Upper lobe of left lung (tissue), 6 donors: ENCODE measurements around the gene SCYL3. TPM values are rescaled to one million over a fixed set of nuclear protein-coding genes. Genes with fewer than 3 reads are reported as not detected.

ENCODE experiments used
- ATAC-seq, 2 donors: fragments of 200-7000 bp; cut with Tn5 transposase; one replicate each; pipeline ENCODE4 v1.9.1; 2022; ENCODE audit warnings: mild to moderate bottlenecking in 2 of 2, moderate library complexity in 2 of 2; ENCODE audit not compliant: low FRiP score in 2 of 2
- DNase-seq, 2 donors: peaks; one replicate each; pipeline ENCODE4 v3.0.0-alpha.2; 2019 to 2020
- H3K27ac ChIP-seq, 4 donors: fragments of 200-600 bp; sonication (generic); one replicate each; pipeline ENCODE4 v1.5.1; 2016 to 2019
- H3K27me3 ChIP-seq, 4 donors: fragments of 200-600 bp; sonication (generic); one replicate each; pipeline ENCODE4 v1.5.1; 2017 to 2019
- H3K36me3 ChIP-seq, 4 donors: fragments of 200-600 bp; sonication (generic); one replicate each; pipeline ENCODE4 v1.5.1; 2016 to 2019
- H3K4me1 ChIP-seq, 4 donors: fragments of 200-600 bp; sonication (generic); one replicate each; pipeline ENCODE4 v1.5.1; 2018 to 2019
- H3K4me3 ChIP-seq, 4 donors: fragments of 200-600 bp; sonication (generic); one replicate each; pipeline ENCODE4 v1.5.1; 2017 to 2019; ENCODE audit warnings: mild to moderate bottlenecking in 2 of 4, moderate library complexity in 1 of 4
- H3K9me3 ChIP-seq, 4 donors: fragments of 200-600 bp; sonication (generic); one replicate each; pipeline ENCODE4 v1.5.1; 2018 to 2019
- EP300 ChIP-seq, 4 donors: sonication (generic); formaldehyde crosslinking; IDR thresholded peaks; one replicate each; pipeline ENCODE4 v1.5.1; 2017; ENCODE audit warnings: antibody characterized with exemption in 4 of 4, control low read depth in 2 of 4
- POLR2A ChIP-seq, 4 donors: fragments of 450-650 bp; IDR thresholded peaks; one replicate each; pipeline ENCODE4 v1.5.1; 2016 to 2017; ENCODE audit warnings: antibody characterized with exemption in 4 of 4, mild to moderate bottlenecking in 2 of 4
- POLR2AphosphoS5 ChIP-seq, 2 donors: sonication (generic); formaldehyde crosslinking; IDR thresholded peaks; one replicate each; pipeline ENCODE4 v1.5.1; 2017; ENCODE audit warnings: antibody characterized with exemption in 2 of 2
- WGBS, 2 donors: methylation state at CpG; one replicate each; pipeline ENCODE4 v1.1.5; 2017 to 2018; 5-methylcytosine and 5-hydroxymethylcytosine counted together
- total RNA-seq, 6 donors: library from RNA; depleted of rRNA in 4 of 6; stranded (reverse); fragments of >200 nt in 4 of 6; gene quantifications; one replicate each; pipeline versions ENCODE4 v1.1.0 to v1.2.1, GENCODE V29; 2016 to 2021
- TF ChIP-seq, protein P1 (sequence below), 6 experiments: fragments of 450-650 bp in 4 of 6; fragments of 200-600 bp in 2 of 6; sonication (generic) in 2 of 6; IDR thresholded peaks; one replicate each; pipeline ENCODE4 v1.5.1; 2016 to 2019; ENCODE audit warnings: antibody characterized with exemption in 6 of 6
- donor health status: DM: no; HTN: no; CAD: no; lungs with moderate emphysema.
- donor health status: DM: no; HTN: yes; CAD: no; lungs with severe emphysema.

SCYL3 gene
- total RNA-seq, 6 donors from 2014 or later: 6.4 to 15.1 (median 10.7) TPM

DNA sequence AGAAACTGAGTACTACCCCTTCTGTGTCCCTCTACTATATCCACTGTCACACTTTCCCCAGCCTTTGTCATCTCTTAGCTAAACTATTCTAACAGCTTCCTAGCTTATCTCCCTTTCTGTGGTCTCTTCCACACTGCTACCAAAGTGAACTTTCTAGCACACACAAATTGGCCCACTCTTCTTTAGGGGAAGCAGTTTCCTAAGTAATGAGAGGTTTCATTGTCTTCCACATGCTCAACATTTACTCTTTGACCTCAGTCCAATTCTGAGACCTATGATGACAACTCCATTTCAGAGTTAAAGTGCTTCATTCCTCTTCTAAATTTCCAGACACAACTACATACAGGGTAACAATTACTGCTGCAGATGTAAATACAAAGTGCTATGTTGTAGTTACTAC lies 32.9 kb downstream of the SCYL3 start:
- DNase-seq (no peak), ATAC-seq (no peak)
- H3K27me3 ChIP-seq: no peaks in the 10 kb centered on the region
- no peaks in the 10 kb centered on the region for H3K4me1 ChIP-seq
- H3K9me3 ChIP-seq: no peaks in the 10 kb centered on the region
- H3K27ac ChIP-seq: no peak overlapping the region
- H3K4me3 ChIP-seq: no peak overlapping the region
- H3K36me3 ChIP-seq: peaks cover 45 to 95% (median 57%) of the 10 kb centered on the region in 4 donors
- TF ChIP-seq EP300 (IDR thresholded peaks at IDR 0.05) (no peak), POLR2AphosphoS5 (IDR thresholded peaks at IDR 0.05) (no peak), POLR2A (IDR thresholded peaks at IDR 0.05) (no peak)
- TF ChIP-seq, protein P1, sequence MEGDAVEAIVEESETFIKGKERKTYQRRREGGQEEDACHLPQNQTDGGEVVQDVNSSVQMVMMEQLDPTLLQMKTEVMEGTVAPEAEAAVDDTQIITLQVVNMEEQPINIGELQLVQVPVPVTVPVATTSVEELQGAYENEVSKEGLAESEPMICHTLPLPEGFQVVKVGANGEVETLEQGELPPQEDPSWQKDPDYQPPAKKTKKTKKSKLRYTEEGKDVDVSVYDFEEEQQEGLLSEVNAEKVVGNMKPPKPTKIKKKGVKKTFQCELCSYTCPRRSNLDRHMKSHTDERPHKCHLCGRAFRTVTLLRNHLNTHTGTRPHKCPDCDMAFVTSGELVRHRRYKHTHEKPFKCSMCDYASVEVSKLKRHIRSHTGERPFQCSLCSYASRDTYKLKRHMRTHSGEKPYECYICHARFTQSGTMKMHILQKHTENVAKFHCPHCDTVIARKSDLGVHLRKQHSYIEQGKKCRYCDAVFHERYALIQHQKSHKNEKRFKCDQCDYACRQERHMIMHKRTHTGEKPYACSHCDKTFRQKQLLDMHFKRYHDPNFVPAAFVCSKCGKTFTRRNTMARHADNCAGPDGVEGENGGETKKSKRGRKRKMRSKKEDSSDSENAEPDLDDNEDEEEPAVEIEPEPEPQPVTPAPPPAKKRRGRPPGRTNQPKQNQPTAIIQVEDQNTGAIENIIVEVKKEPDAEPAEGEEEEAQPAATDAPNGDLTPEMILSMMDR (IDR thresholded peaks at IDR 0.05): no peak

GRCh38 chr1:169860187-169860586 lies 33.5 kb downstream of the SCYL3 start:
- TF ChIP-seq POLR2AphosphoS5 (IDR thresholded peaks at IDR 0.05) (no peak), POLR2A (IDR thresholded peaks at IDR 0.05) (no peak), EP300 (IDR thresholded peaks at IDR 0.05) (no peak)
- TF ChIP-seq, protein P1 (IDR thresholded peaks at IDR 0.05): no peak

DNA sequence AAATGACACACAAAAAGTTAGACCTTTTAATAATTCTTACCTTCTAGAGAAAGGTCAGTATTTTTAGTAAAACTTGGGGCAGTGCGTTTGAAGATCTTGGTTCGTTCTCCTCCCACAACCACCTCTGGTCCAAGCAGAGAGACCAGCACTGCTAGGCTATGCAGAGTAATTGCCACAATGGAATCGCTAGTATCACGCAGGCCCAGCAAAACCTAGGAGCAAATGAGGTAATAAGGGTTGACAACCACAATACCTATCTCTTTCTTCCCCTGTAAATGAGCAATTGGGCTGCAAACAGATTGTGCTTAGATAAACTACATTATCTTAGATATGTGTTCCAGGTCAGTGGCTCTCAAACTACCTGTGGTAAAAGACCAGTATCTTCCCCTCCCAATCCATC lies 34.7 kb downstream of the SCYL3 start:
- no peak for DNase-seq
- peaks cover 46 to 95% (median 54%) of the 10 kb centered on the region in 4 donors for H3K36me3 ChIP-seq
- WGBS, 2 donors: 96 to 98% methylated on average over 4 of the region's 4 CpGs
- no peaks in the 10 kb centered on the region for H3K4me1 ChIP-seq
- no peak overlapping the region for H3K27ac ChIP-seq
- ATAC-seq: no peak
- TF ChIP-seq POLR2AphosphoS5 (IDR thresholded peaks at IDR 0.05) (no peak), EP300 (IDR thresholded peaks at IDR 0.05) (no peak), POLR2A (IDR thresholded peaks at IDR 0.05) (no peak)
- TF ChIP-seq, protein P1 (IDR thresholded peaks at IDR 0.05): no peak
- H3K4me3 ChIP-seq: no peak overlapping the region
- no peaks in the 10 kb centered on the region for H3K9me3 ChIP-seq
- no peaks in the 10 kb centered on the region for H3K27me3 ChIP-seq

More at GRCh38 chr1:169860187-169860586, 33.5 kb downstream of the SCYL3 start:
- DNase-seq: no peak
- H3K4me3 ChIP-seq: no peak overlapping the region
- H3K4me1 ChIP-seq: no peaks in the 10 kb centered on the region
- peaks cover 41 to 95% (median 56%) of the 10 kb centered on the region in 4 donors for H3K36me3 ChIP-seq
- H3K9me3 ChIP-seq: no peaks in the 10 kb centered on the region
- H3K27me3 ChIP-seq: no peaks in the 10 kb centered on the region
- ATAC-seq: no peak
- WGBS, 2 donors: 94 to 100% methylated on average over 1 of the region's 1 CpG
- H3K27ac ChIP-seq: no peak overlapping the region

- H3K4me3 ChIP-seq: no peak overlapping the region
- no peaks in the 10 kb centered on the region for H3K27me3 ChIP-seq
- no peaks in the 10 kb centered on the region for H3K4me1 ChIP-seq
- DNase-seq (no peak), ATAC-seq (no peak)
- H3K36me3 ChIP-seq: peaks cover 47 to 95% (median 56%) of the 10 kb centered on the region in 4 donors
- no peak overlapping the region for H3K27ac ChIP-seq
- TF ChIP-seq POLR2AphosphoS5 (IDR thresholded peaks at IDR 0.05) (no peak), EP300 (IDR thresholded peaks at IDR 0.05) (no peak), POLR2A (IDR thresholded peaks at IDR 0.05) (no peak)
- TF ChIP-seq, protein P1 (IDR thresholded peaks at IDR 0.05): no peak
- WGBS, 2 donors: 95 to 98% methylated on average over 3 of the region's 3 CpGs
- no peaks in the 10 kb centered on the region for H3K9me3 ChIP-seq
These were observed 35.2 kb downstream of the SCYL3 start for GRCh38 chr1:169858467-169858866.

DNA sequence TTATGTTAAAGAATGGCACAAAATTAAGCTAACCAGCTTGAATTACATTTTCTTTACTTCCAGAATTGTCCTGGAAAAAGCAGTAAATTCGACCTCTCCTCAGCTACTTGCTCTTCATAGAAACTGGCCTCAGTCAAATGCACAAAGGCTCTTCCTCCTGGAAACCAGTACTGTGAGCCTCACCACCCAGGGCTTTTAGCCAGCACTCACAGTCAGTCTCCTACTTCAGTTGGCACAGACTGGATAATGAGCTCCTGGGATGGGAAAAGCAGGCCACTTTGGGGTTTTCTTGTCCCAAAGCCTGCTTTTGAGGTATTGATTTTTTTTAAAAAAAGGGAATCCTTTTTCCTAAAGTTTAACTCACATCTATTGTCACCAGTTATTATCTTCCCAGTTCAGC lies 40.4 kb downstream of the SCYL3 start:
- H3K36me3 ChIP-seq: peaks cover 26 to 90% (median 35%) of the 10 kb centered on the region in 4 donors
- H3K4me3 ChIP-seq: no peak overlapping the region
- WGBS, 2 donors: 84% methylated on average over 1 of the region's 1 CpG
- H3K9me3 ChIP-seq: no peaks in the 10 kb centered on the region
- TF ChIP-seq POLR2A (IDR thresholded peaks at IDR 0.05) (no peak), POLR2AphosphoS5 (IDR thresholded peaks at IDR 0.05) (no peak), EP300 (IDR thresholded peaks at IDR 0.05) (no peak)
- TF ChIP-seq, protein P1 (IDR thresholded peaks at IDR 0.05): no peak
- no peak overlapping the region for H3K27ac ChIP-seq
- no peak for ATAC-seq
- no peaks in the 10 kb centered on the region for H3K4me1 ChIP-seq
- no peaks in the 10 kb centered on the region for H3K27me3 ChIP-seq
- no peak for DNase-seq
